ENCODE results near the gene GALNTL6. TPM values are rescaled to one million over a fixed set of nuclear protein-coding genes. Genes with fewer than 3 reads are reported as not detected.

Gene GALNTL6
- total RNA-seq, 1 experiment from 2014 or later = not detected

GRCh38 chr4:172942840-172943239, 1129.6 kb downstream of the GALNTL6 start:
- Histone ChIP-seq H3K9ac (ENCODE audit: low read length) (no peak overlapping the region), H3K79me2 (ENCODE audit: insufficient read depth, low read length) (no peaks in the 10 kb centered on the region), H3K4me2 (ENCODE audit: low read length) (no peak overlapping the region), H4K20me1 (ENCODE audit: insufficient read depth) (no peaks in the 10 kb centered on the region), H3K27me3 (ENCODE audit: insufficient read depth, low read length) (no peaks in the 10 kb centered on the region), H3K4me3 (replicated peaks in 1 of 2; ENCODE audit: low read depth in 1 of 2, low read length in 2 of 2) (no peak overlapping the region), H2AFZ (ENCODE audit: low read depth, low read length, poor library complexity, severe bottlenecking) (no peak overlapping the region), H3K36me3 (ENCODE audit: control insufficient read depth in 1 of 2, insufficient read depth in 2 of 2, low read length in 2 of 2) (no peaks in the 10 kb centered on the region), H3K4me1 (ENCODE audit: control insufficient read depth in 1 of 2, insufficient read depth in 2 of 2, low read length in 2 of 2) (no peaks in the 10 kb centered on the region), H3K9me3 (ENCODE audit: control insufficient read depth in 1 of 2, insufficient read depth in 1 of 2, low read depth in 1 of 2, low read length in 2 of 2) (no peaks in the 10 kb centered on the region), H3K27ac (ENCODE audit: low read depth, low read length) (no peak overlapping the region), H3K9me2 (ENCODE audit: insufficient read depth) (no peaks in the 10 kb centered on the region)
- ChIA-PET POLR2A (no interaction called here), CTCF (no interaction called here), RAD21 (ENCODE audit: low non-redundant PET in 1 of 2, low total read pairs in 2 of 2, uncharacterized antibody in 2 of 2, unreplicated experiment in 2 of 2) (no interaction called here)
- intact Hi-C loops (cut with micrococcal nuclease) = no loop called here
- no TSS peak for BruUV-seq (replicated peaks)
- ATAC-seq (no peak), DNase-seq (ENCODE audit: low read depth, low spot score) (no peak)
- TF ChIP-seq CEBPB (IDR thresholded peaks at IDR 0.05; ENCODE audit: low read depth) = no peak
- no peak for TF ChIP-seq CTCF (IDR thresholded peaks at IDR 0.05 in 2 of 3, conservative IDR thresholded peaks at IDR 0.05 in 1 of 3; ENCODE audit: borderline replicate concordance in 1 of 3, insufficient read depth in 1 of 3, low read depth in 2 of 3, low read length in 2 of 3)
- TF ChIP-seq ZBTB33 (IDR thresholded peaks at IDR 0.05; ENCODE audit: extremely low read depth, insufficient replicate concordance, low read length) = no peak
- no peak for TF ChIP-seq EZH2 (IDR thresholded peaks at IDR 0.05)
- no peak for TF ChIP-seq RAD21 (IDR thresholded peaks at IDR 0.05; ENCODE audit: low read depth)
- TF ChIP-seq SP1 (IDR thresholded peaks at IDR 0.05; ENCODE audit: low read depth) = no peak
- TF ChIP-seq ZFX (IDR thresholded peaks at IDR 0.05) = no peak
- no peak for TF ChIP-seq FOSL1 (IDR thresholded peaks at IDR 0.05; ENCODE audit: low read depth)
- no peak for TF ChIP-seq TCF7L2 (IDR thresholded peaks at IDR 0.05; ENCODE audit: borderline replicate concordance, extremely low read depth, insufficient read depth, insufficient read length)
- no peak for TF ChIP-seq CBX3 (IDR thresholded peaks at IDR 0.05; ENCODE audit: low read depth)
- no peak for TF ChIP-seq POLR2AphosphoS5 (IDR thresholded peaks at IDR 0.05; ENCODE audit: low read depth, low read length)
